Measurements from ENCODE around the gene CNTNAP5.

The CNTNAP5 gene

DNA sequence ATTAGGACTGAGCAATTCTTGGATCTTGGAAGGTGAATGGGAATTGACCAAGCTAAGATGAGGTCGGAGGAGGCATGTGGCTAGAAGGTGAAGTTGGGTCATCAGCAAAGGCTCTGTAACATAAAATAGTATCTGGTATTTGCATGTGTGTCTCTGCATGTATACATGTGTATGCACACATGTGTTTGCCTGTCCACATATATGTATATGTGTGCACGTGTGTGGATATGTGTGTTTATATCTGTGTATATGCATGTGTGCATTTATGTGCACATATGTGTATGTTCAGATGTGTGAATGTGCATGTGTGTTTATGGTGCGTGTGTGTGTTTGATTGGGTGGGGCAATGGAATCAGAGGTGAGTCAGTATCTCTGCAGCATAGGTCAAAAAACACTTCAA lies 664.3 kb downstream of the CNTNAP5 start:
- DNase-seq (ENCODE audit: low spot score), result no peak

DNA sequence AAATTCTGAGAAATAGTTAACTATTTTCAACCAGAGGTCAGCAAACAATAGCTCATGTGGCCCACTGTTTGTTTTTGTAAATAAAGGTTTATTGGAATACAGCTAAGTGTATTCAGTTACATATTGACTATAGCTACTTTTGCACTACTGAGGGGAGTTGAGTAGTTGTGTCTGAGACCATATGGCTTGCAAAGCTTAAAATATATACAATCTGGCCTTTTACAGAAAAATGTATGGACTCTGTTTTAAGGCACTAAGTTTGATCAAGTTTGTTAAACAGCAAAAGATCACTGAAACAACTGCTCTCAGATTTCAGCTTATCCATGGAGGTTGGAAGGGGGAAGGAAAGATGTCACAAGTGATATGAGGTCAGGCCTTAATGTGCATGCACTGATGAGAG lies 667.1 kb downstream of the CNTNAP5 start:
- no peak for DNase-seq (ENCODE audit: low spot score)

DNA sequence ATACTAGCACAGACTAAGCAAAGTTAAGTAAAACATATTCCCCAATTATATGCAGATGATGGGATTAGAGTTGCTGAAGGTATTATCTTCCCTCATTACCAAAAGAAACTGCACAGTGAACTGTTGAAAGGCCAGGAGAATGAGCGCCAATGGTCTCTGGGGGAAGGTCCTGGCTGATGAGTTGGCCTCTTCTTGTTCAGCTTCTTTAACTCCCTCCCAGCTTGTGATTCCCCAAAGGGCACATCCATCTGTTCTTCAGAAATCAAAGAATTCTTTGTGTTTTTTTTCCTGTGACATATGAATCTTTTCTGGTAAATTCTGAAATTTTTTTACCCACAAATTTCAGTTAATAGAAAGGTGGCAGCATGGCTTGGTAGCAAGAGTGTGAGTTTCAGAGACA lies 667.6 kb downstream of the CNTNAP5 start:
- DNase-seq (ENCODE audit: low spot score), result no peak

DNA sequence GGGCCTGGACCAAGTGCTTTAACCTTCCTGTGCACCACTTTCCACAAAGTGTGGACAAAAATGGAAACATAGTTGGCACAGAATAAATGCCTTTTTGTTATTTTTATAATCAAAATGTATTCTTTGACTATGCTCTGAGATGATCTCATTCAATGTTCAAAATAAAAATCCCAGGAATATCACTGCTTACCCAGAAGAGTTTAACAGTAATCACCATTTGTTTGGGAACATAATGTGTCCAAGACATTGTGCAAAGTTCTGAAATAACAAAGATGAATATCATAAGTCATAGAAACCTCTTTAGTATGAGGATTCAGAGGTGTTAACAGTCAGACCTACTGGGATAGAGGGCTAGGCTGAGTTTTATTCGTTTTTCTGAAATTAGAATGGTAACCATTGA lies 668.1 kb downstream of the CNTNAP5 start:
- DNase-seq (ENCODE audit: low spot score), result no peak

DNA sequence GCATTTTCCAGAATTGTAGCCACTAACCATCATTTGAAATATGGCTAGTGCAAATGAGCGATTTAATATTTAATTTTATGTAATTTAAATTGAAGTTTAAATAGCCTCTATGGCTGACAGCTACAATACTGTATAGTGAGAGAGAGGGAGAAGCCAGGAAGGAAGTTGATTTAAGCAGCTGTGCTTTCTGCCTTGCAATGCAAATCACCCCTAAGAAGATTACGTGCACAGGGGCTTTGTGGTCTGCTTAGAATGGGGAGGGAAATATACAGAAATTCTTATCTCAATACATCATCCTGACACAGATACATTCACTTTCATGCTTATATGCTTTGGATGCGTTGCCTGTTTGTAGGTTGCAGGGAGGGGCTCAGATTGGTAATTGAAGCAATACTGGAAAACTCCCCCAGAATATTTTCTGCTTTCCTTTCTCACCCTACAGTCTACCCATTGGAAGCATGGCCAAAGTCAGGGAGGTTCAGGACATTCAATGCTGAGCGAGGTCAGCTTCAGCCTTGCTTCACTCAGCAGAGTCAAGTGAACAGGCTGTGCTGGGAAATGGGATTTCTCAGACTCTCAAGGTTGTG lies 674.0 kb downstream of the CNTNAP5 start:
- DNase-seq (ENCODE audit: low spot score), result no peak

DNA sequence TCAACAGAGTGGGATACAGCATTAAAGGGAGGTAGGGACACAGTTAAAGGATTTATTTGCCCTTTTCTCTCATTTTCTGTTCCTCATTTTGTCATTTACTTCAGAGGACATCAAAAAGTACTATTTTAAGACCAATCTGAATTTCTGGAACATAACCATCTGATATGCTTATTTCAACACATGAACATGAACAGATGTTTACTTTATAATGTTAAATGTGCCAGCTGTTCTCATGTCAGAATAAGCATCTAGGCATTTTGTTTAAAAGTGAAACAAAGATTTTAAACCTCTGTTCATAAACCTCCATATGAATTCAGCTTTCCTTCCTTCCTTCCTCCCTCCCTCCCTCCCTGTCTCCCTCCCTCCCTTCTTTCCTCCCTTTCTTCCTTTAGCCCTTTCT lies 677.7 kb downstream of the CNTNAP5 start:
- no peak for DNase-seq (ENCODE audit: low spot score)

DNA sequence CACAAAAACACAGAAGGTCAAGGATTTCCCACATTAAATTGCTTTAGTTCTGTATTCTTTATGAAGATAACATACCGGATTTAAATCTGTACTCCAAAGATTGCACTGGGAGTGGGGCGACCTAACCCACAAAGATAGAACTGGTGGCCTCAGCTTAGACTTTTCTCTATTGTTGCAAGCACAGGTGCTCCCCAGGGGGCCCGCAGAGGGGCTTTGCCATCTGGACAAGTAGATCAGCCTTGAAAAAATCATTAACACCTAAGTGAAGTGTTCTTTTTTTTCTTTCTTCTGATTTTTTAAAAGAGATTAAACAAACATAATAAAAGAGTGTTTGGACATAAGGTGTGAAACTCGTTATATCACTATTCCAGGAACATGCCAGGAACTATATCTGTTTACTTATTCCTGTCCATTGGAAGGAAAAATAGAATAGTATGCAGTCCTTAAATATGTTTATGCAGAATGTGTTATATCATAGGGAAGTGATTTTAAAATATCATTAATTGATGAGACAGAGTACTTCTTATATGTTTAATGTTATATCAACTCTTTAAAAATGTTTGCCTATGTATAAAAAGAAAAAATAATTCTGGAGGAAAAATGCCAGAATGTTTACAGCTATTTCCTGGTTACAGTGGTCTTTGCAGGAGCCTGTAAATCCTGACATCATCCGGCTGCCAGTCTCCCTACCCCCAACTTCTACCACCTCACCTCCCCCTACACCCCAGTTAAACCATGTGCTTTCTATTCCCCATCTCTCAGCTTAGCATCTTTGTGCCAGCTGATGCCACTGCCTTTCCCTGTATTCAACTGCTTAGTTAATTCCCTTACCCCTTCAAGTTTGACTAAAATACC lies 679.2 kb downstream of the CNTNAP5 start:
- no peak for DNase-seq (ENCODE audit: low spot score)

DNA sequence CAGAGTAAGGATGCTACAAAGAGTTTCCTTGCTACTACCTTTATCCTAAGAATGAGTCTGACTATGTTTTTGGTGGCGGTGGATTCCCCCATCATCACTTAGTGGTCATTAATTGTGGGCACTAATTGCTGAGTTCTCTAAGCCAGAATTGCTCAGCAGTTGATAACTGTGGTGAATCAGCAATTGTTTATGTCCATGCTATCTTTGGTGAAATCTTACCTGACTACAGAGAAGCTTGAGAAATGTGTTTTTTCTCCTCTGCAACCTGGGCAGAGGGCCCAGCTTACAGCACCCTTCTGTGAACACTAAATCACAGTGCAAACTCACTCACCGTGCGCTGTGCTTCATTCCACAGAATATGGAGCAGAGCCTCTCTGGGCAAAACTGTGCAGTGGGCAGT lies 683.6 kb downstream of the CNTNAP5 start:
- DNase-seq (ENCODE audit: low spot score), result no peak

DNA sequence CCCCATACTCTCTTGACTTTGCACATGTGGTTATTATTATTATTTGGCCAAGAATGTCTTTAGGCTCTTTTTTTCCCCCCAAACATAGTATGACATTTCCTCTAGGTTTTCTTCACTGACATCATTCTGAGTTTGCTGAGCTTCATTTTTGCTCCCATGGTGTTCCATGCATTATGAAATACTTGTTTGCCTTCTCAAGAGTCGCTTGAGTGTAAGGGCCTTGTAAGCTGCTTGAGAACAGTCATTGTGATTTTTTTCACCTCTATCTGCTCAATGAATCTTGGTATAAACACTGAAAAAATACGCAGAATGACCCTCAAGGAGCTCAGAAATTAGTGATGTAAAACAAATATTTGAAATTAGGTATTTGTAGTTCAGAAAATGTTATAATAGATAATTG lies 688.9 kb downstream of the CNTNAP5 start:
- no peak for DNase-seq (ENCODE audit: low spot score)

DNA sequence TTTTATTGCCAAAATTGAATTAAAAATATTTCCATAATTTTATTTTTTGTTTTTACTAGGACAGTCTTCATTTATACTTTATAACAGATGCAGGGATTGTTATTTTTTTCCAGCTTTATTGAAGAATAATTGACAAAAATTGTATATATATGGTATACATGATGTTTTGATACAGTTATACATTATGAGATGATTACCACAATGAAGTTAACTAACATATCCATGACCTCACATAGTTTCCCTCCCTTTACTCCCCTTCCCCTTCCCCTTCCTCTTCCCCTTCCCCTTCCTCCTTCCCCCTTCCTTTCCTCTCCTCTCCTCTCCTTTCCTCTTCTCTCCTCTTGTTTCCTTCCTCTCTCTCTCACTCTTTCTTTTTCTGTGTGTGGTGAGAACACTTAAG lies 700.1 kb downstream of the CNTNAP5 start:
- DNase-seq (ENCODE audit: low spot score), result no peak

DNA sequence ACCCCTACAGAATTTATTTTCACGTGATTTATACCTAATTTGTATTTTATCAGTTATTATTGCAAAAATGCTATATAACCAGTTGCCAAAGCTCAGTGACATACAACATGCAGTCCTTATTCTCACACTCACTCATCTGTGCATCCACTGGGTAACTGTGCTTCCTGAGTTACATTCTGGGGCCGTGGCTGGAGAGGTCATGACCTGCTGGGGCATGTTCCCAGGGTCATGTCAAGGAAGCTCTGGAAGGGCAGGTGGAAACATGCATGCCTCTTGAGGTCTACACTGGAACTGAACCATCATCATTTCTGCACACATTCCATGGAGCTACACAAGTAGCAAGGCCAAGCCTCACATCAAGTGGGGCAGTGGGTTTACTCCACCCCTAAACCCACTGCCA lies 715.5 kb downstream of the CNTNAP5 start:
- DNase-seq (ENCODE audit: low spot score), result no peak

DNA sequence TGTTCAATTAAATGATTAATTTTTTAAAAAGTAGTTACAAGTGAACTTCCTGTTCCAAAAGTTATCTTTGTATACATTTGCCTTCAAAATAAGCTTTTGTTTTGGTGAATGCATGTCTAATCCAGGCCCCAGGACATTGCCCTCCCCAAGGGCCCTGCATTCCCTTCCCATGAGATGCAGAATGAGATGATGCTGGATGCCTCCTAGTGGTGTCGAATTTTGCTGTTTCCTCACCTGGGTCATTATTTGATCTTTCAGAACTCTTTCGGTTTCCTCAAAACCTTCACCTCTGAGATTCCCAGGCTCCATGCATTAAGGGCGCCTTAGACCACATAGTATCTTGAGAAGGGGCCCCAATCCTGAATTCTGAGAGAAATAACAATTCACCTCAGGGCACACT lies 728.8 kb downstream of the CNTNAP5 start:
- DNase-seq (ENCODE audit: low spot score), result no peak

DNA sequence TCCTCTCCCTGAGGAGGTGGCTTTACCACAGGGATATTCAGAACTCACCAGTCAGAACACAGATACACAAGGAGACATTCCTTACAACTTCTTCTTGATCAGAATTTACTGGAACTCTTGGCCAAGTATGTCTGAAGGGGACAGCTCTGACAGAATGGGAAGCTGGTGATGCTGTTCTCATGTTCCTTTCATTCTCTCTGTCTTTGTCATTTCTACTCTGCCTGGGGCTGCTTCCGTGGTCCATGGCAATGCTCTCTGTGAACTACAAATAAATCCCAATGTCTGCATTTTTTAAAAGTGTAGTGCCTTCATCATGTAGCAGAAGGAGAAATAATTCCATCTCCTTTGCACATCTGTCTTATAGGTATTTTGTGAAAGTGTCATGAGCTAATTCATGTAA lies 730.3 kb downstream of the CNTNAP5 start:
- no peak for DNase-seq (ENCODE audit: low spot score)

DNA sequence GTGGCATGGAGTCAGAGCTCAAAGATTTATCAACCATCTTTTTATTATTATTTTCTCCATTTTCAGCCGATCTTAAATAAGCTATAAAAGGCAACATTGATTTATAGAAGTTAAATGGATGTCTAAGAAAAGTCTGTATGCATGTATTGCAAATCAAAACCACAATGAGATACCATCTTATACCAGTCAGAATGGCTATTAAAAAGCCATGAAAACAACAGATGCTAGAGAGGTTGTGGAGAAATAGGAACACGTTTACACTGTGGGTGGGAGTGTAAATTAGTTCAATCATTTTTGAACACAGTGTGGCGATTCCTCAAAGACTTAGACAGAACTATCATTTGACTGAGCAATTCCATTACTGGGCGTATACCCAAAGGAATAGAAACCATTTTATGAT lies 731.0 kb downstream of the CNTNAP5 start:
- DNase-seq (ENCODE audit: low spot score), result no peak

DNA sequence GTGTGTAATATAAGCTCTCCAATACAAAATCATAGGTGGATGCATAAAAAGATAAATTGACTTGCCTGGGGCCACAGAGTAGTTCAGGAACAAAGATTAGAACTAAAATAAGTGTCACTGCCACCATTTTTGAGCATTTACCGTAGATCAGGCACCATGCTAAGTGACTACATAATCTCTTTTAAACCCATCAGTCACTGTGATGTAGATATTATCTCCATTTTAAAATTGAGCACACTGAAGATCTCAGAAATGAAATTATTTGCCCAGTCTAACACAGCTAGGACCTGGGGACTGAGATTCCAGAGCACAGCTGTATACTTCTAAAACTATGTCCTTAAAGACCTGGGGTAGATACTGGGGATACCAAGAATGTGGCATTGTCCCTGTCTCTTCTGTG lies 737.3 kb downstream of the CNTNAP5 start:
- no peak for DNase-seq (ENCODE audit: low spot score)

DNA sequence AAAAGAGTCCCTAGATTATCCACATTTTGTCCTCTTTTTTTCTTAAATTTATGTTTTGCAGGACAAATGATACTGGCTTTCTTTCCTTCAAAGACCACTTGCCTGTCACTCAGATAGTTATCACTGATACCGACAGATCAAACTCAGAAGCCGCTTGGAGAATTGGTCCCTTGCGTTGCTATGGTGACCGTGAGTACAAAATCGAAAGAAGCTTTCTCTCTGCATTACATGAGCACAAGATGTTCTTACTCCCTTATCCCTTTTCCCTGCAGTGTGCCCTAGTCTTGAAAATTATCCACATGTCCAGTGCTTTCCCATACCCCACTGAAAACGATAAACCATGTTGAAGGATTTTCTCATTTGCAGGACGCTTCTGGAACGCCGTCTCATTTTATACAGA lies 738.5 kb downstream of the CNTNAP5 start:
- DNase-seq (ENCODE audit: low spot score), result no peak

DNA sequence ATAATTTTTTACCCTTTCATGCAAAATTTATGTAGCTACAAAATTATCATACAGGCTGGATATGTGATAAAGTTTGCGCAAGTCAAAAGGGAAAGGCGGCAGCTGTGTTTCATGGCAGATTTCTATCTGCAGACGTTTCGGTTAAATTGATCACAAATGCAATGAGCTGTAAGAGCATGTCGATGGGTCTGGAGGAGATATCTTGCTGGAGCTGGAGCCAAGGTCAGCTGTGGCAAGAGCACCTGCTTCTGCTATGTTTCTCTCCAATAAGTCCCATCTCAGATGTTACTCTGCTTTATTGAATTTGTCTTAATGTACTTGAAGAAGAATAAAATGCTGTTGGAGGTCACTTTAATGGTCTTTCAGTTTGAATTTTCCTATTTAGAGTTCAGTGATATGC lies 749.7 kb downstream of the CNTNAP5 start:
- no peak for DNase-seq (ENCODE audit: low spot score)

DNA sequence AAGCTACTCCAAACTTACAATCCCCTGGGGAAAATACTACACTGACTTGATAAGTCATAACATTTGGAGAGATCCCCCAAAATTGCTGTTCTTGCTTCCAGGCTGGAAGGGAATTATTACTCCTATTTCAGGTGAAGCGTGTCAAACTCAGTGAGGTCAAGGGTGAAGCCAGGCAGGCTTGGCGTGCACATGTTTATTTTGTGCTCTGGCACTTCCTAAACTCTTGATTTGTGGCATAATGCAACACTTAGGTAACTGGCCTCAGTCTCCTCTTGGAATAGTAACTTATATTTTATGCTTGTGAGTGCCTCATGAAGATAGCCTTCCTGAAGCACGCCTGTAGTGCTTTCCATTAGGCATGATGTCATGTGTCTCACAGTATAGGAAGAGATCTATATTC lies 751.2 kb downstream of the CNTNAP5 start:
- no peak for DNase-seq (ENCODE audit: low spot score)

DNA sequence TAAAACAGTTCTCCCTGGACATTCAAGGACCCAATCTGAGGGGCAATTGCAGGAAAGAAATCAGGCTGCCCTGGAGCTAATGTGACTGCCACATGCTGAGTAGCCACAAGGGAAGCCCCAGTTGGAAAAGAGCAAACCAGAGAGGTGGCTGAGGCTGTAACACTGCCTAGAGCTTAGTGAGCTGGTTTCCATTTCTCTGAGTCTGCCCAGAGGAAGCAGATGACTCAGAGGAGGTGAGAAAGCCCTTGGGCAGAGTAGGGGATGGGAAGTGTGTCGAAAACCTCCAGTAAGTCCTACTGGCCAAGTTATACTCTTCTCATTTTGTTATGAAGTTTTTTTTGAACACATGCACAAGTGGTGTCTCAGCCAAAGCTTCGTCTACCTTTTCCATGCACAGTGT lies 753.0 kb downstream of the CNTNAP5 start:
- DNase-seq (ENCODE audit: low spot score), result no peak

DNA sequence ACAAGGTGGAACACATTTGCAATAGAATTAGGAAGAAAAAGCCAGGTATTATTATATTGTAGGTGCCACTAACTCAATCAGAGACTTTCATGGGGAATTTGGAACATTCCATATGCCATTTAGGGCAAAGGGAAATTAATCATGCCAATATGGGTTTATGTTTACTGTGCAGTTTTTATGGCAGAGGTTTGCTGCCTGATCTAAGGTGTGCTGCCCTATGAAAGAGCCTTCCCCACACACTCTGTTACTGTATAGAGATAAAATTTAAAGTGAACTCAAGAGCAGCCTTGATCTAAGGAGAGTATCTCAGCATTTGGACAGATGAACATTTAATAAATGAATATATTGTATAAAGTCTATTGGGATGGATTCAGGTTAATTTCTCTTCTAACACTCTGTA lies 771.6 kb downstream of the CNTNAP5 start:
- no peak for DNase-seq (ENCODE audit: low spot score)

DNA sequence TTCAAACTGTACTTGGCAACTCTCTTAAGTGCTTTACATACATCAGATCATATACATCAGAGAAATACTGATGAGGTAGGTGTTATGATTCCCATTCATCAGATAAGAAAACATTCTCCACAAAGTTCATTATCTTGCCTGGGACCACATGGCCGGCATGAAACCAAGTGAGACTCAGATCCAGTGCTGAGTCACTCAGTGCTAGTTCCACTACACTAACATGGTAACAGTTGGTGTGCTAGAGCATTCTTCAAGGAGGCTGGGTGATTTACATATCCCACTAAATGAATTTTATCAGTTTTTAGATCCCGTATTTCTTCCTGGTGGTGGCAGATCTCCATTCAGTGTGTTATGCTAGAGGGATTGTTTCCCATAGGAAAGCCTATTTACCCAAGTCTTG lies 772.0 kb downstream of the CNTNAP5 start:
- no peak for DNase-seq (ENCODE audit: low spot score)

DNA sequence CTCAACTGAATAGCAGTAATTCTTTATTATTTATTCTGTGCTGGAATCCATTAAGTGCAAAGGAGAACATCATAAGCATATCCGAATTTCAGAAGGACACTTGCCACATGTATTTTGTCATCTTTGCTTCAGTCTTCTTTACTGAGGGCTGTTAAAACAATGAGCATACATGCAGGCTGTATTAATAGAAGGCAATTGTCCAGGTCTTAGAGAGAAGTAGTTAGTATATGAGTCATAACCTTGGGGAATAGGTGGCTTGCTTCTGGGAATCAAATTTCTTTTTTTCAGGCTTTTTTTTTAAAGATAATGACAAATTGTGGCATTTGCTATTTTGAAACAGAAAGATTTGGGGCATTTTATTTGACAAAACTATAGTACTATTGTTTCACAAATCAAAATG lies 773.5 kb downstream of the CNTNAP5 start:
- no peak for DNase-seq (ENCODE audit: low spot score)

DNA sequence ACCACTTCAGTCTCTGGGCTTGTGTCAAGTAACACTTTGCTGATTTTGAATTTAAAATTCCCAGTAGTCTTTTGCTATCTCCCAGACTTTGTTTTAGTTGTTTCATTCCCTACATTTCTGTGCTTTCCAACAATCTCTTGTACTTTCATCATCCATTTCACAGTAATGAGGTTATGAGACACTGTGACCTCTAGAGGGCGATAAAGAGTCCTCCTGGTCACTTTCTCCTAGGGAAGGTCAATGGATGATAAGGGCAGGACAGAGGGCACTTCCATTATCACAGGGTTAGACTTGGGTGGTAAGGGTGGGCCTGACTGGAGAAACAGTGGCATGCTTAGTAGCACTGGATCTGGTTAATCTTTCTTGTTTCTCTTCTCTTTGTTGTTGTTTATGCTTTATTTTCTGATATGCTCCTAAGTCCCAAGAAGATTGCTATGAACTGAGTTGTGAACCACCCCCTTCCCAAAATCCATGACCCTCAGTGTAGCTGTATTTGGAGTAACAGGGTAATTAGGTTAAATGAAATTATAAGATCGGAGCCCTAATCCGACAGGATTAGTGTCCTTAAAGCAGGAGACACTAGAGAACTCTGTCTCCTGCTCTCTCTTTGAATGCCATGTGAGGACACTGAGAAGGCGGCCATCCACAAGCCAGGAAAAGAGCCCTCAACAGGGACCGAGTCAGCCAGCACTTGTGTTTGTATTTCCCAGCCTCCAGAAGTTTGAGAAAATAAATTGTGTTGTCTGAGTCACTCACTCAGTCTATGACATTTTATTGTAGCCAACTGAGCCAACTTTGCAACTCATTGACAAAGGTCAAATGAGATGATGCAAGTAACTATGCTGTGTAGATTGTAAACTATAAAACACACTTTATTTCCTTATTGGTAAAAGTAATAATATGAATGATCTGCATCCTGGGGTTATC lies 779.2 kb downstream of the CNTNAP5 start:
- DNase-seq (ENCODE audit: low spot score), result peak; percentile 1
